Progenitor cell of endocrine pancreas (in vitro differentiated cells): ENCODE data around the gene PRRC2B. TPM values are rescaled to one million over a fixed set of nuclear protein-coding genes. Genes with fewer than 3 reads are reported as not detected.

ENCODE experiments used
- DNase-seq: peaks from one replicate; pipeline ENCODE4 v3.0.0; 2021; ENCODE audit warnings: low spot score; ENCODE audit not compliant: unreplicated experiment
- H3K27ac Mint-ChIP-seq: 2 replicates; pipeline ENCODE4 v1.8.0; 2021; ENCODE audit warnings: mild to moderate bottlenecking, moderate library complexity, mixed read lengths
- H3K27me3 Mint-ChIP-seq: 2 replicates; pipeline ENCODE4 v1.8.0; 2021; ENCODE audit warnings: mixed read lengths
- H3K36me3 Mint-ChIP-seq: 2 replicates; pipeline ENCODE4 v1.8.0; 2022; ENCODE audit warnings: mixed read lengths; ENCODE audit not compliant: insufficient read depth
- H3K4me1 Mint-ChIP-seq: 2 replicates; pipeline ENCODE4 v1.8.0; 2021; ENCODE audit warnings: low read depth, mixed read lengths
- H3K4me3 Mint-ChIP-seq: 2 replicates; pipeline ENCODE4 v1.8.0; 2021; ENCODE audit warnings: low read depth, mild to moderate bottlenecking, moderate library complexity, mixed read lengths
- H3K9me3 Mint-ChIP-seq: 2 replicates; pipeline ENCODE4 v1.8.0; 2021; ENCODE audit warnings: low read depth, mixed read lengths
- total RNA-seq: library from RNA; stranded (reverse); gene quantifications from 2 replicates; pipeline ENCODE4 v1.2.1, GENCODE V29; 2021
- TF ChIP-seq, protein P1 (sequence below): fragments of 200-600 bp; sonication (generic); IDR thresholded peaks from one replicate; pipeline ENCODE4 v1.5.0; 2021; ENCODE audit warnings: antibody characterized with exemption, mild to moderate bottlenecking; ENCODE audit not compliant: unreplicated experiment

The PRRC2B gene
- total RNA-seq, 1 donor from 2014 or later: 460 TPM

DNA sequence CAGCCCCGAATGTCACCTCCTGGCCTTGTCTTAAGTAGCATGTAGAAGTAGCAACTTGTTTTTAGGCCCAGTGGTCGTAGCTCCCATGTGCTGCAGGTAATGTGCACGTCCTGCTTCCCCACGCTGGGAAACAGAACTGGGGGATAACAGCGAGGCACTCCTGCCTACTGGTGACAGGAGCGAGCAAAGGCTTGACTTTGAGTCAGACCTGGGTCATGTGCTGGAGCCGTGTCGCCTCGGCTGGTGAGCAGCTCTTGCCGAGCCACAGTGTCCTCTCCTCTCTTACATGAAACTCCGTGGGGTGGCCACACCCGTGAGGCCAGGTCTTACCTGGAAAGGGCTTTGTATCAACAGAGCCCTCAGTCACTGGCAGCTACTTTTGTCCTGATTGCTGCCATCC lies 91.3 kb downstream of the PRRC2B start:
- Mint-ChIP-seq H3K9me3 (no peaks in the 10 kb centered on the region), H3K4me3 (no peak overlapping the region), H3K27ac (no peak overlapping the region), H3K27me3 (no peaks in the 10 kb centered on the region), H3K36me3 (peaks cover 34% of the 10 kb centered on the region), H3K4me1 (no peaks in the 10 kb centered on the region)
- TF ChIP-seq, protein P1, sequence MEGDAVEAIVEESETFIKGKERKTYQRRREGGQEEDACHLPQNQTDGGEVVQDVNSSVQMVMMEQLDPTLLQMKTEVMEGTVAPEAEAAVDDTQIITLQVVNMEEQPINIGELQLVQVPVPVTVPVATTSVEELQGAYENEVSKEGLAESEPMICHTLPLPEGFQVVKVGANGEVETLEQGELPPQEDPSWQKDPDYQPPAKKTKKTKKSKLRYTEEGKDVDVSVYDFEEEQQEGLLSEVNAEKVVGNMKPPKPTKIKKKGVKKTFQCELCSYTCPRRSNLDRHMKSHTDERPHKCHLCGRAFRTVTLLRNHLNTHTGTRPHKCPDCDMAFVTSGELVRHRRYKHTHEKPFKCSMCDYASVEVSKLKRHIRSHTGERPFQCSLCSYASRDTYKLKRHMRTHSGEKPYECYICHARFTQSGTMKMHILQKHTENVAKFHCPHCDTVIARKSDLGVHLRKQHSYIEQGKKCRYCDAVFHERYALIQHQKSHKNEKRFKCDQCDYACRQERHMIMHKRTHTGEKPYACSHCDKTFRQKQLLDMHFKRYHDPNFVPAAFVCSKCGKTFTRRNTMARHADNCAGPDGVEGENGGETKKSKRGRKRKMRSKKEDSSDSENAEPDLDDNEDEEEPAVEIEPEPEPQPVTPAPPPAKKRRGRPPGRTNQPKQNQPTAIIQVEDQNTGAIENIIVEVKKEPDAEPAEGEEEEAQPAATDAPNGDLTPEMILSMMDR: no peak
- no peak for DNase-seq

DNA sequence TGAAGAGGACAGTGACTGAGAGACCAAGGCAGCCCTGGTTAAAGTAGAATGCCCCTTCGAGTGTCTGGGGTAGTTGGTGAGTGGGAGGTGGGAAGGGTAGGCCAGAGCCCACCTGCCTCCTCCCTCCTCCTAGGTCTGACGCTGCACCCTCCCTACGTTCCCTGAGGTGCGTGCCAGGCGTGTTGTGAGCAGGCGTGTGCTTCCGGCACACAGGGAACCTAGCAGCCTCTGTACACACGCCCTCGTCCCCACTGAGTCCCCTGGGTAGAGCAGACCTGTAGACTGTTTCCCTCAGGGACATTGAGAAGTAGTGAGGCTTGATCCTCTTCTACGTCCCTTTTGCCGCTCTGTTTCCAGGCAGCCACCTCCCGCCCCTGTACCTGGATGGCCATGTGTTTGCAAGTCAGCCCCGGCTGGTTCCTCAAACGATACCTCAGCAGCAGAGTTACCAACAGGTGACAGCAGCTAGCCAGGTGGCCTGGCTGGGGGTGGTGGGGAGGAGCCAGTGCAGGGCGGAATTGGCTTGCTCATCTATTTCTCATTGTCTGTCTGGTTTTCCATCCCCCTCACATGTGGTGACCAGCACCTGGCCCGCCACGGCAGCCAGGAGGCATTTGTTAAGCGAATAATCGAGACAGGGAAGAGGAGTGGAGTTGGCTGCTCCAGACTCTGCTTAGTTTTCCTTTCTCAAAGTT lies 92.0 kb downstream of the PRRC2B start:
- Mint-ChIP-seq H3K27me3 (no peaks in the 10 kb centered on the region), H3K36me3 (peaks cover 39% of the 10 kb centered on the region), H3K27ac (peak overlapping the region; percentile 49), H3K9me3 (no peaks in the 10 kb centered on the region), H3K4me3 (no peak overlapping the region), H3K4me1 (no peaks in the 10 kb centered on the region)
- TF ChIP-seq, protein P1: no peak
- no peak for DNase-seq

DNA sequence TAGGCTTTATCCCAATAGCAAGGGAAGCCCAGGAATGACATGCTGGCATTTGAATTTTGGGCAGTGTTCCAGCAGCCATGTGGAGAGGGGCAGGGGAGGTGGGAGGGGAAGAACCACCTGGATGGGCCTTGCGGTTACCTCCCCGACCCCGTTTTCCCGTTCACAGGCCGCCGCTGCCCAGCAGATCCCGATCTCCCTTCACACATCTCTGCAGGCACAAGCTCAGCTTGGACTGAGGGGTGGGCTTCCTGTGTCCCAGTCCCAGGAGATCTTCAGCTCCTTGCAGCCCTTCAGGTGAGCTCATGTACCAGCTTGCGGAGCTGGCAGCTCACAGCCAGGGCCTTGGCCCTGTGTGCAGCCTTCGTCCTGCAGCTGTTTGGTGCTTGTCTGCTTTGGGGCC lies 93.1 kb downstream of the PRRC2B start:
- no peaks in the 10 kb centered on the region for H3K9me3 Mint-ChIP-seq
- H3K4me3 Mint-ChIP-seq: no peak overlapping the region
- TF ChIP-seq, protein P1: no peak
- no peak for DNase-seq
- H3K27ac Mint-ChIP-seq: no peak overlapping the region
- H3K27me3 Mint-ChIP-seq: no peaks in the 10 kb centered on the region
- H3K4me1 Mint-ChIP-seq: no peaks in the 10 kb centered on the region
- H3K36me3 Mint-ChIP-seq: peaks cover 41% of the 10 kb centered on the region

DNA sequence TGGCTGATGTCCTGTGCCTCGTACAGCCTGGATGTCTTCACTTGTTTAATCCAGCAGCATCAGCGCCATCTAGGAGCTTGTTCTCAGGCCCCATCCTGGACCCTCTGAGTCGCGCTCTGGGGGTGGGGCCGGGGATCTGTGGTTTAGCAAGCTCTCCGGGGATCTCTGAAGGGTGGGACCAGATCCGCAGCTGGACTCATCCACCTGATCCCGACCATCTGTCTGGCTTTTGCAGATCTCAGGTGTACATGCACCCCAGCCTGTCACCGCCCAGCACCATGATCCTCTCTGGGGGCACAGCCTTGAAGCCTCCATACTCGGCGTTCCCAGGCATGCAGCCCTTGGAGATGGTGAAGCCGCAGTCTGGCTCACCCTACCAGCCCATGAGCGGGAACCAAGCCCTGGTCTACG lies 93.7 kb downstream of the PRRC2B start:
- Mint-ChIP-seq H3K4me1 (no peaks in the 10 kb centered on the region), H3K27ac (peak overlapping the region; percentile 77), H3K9me3 (no peaks in the 10 kb centered on the region), H3K27me3 (no peaks in the 10 kb centered on the region), H3K4me3 (no peak overlapping the region), H3K36me3 (peaks cover 38% of the 10 kb centered on the region)
- TF ChIP-seq, protein P1: no peak
- no peak for DNase-seq

DNA sequence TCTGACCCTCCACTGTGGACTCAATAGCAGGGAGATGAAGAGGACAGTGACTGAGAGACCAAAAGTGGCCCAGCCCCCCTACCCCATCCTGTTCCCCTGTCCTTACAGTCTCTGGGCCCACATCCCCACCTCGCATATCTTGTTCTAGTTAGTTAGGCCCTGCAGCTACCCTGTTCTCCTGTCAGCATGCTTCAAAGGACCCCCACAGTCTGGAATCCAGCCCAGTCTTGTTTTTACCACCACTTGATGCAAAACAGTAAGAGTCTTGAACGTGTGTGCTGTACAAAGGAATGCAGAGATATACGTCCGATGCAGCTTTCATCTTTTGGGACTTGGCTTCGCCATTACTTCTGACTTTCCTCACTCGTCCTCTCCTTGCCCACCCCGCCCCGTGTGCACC lies 96.6 kb downstream of the PRRC2B start:
- H3K4me3 Mint-ChIP-seq: no peak overlapping the region
- H3K9me3 Mint-ChIP-seq: no peaks in the 10 kb centered on the region
- H3K36me3 Mint-ChIP-seq: peaks cover 35% of the 10 kb centered on the region
- no peaks in the 10 kb centered on the region for H3K27me3 Mint-ChIP-seq
- H3K27ac Mint-ChIP-seq: no peak overlapping the region
- H3K4me1 Mint-ChIP-seq: no peaks in the 10 kb centered on the region
- no peak for DNase-seq
- TF ChIP-seq, protein P1: no peak
